ENCODE results near the gene PLCB2.

The PLCB2 gene

GRCh38 chr15:40282869-40283614, 24.7 kb downstream of the PLCB2 start, which contains the start of gene ANKRD63:
ANKRD63 (minus strand) TSS chr15:40283064; CDS start chr15:40282586, 478 bp downstream.
- DNase-seq = peak; percentile 75

GRCh38 chr15:40282147-40282868, 25.4 kb downstream of the PLCB2 start:
- DNase-seq = peak; percentile 80

GRCh38 chr15:40281801-40282146, 26.0 kb downstream of the PLCB2 start:
- DNase-seq = no peak

GRCh38 chr15:40281057-40281800, 26.5 kb downstream of the PLCB2 start:
- no peak for DNase-seq

GRCh38 chr15:40280260-40281056, 27.3 kb downstream of the PLCB2 start:
- no peak for DNase-seq

- peak; percentile 95 for DNase-seq
These were observed 28.1 kb downstream of the PLCB2 start for GRCh38 chr15:40279437-40280141.

GRCh38 chr15:40278026-40278425, 29.7 kb downstream of the PLCB2 start:
- DNase-seq = no peak

- no peak for DNase-seq
These were observed 30.3 kb downstream of the PLCB2 start for GRCh38 chr15:40277471-40277870.

- DNase-seq = no peak
These were observed 30.8 kb downstream of the PLCB2 start for GRCh38 chr15:40276927-40277326.

GRCh38 chr15:40275954-40276353, 31.8 kb downstream of the PLCB2 start:
- no peak for DNase-seq

- no peak for DNase-seq
These were observed 32.2 kb downstream of the PLCB2 start for GRCh38 chr15:40275523-40275922.

GRCh38 chr15:40274350-40275274, 33.1 kb downstream of the PLCB2 start:
- peak; percentile 98 for DNase-seq

GRCh38 chr15:40273428-40273827, 34.3 kb downstream of the PLCB2 start:
- no peak for DNase-seq

- no peak for DNase-seq
These were observed 35.2 kb downstream of the PLCB2 start for GRCh38 chr15:40272485-40273056.

- DNase-seq = no peak
These were observed 35.9 kb downstream of the PLCB2 start for GRCh38 chr15:40271685-40272484.

GRCh38 chr15:40270246-40270995, 37.3 kb downstream of the PLCB2 start:
- no peak for DNase-seq

- no peak for DNase-seq
These were observed 38.1 kb downstream of the PLCB2 start for GRCh38 chr15:40269604-40270003.

- no peak for DNase-seq
These were observed 40.1 kb downstream of the PLCB2 start for GRCh38 chr15:40267670-40268069.

- DNase-seq = no peak
These were observed 40.9 kb downstream of the PLCB2 start for GRCh38 chr15:40266828-40267304.
